GM21447 (cell line): ENCODE data around the gene KIF1B.
A peak's percentile ranks its signal among the peaks of the same experiment; 100 is the strongest.
"Not testable (repeated sequence)": the region's sequence is repeated elsewhere in the genome, so short reads cannot be mapped to it uniquely, and the experiment has no call there.

Experiments
- ATAC-seq: cut with Tn5 transposase; IDR thresholded peaks from one replicate; pipeline ENCODE4 v1.9.1; 2021; ENCODE audit not compliant: unreplicated experiment

The KIF1B gene

GRCh38 chr1:10384219-10384618 is 173.8 kb downstream of the KIF1B start:
- ATAC-seq = no peak

- ATAC-seq = no peak
These were observed 176.6 kb downstream of the KIF1B start for GRCh38 chr1:10386761-10387676.

- ATAC-seq = no peak
These were observed 177.5 kb downstream of the KIF1B start for GRCh38 chr1:10387677-10388386.

GRCh38 chr1:10388387-10388715 is 178.0 kb downstream of the KIF1B start:
- ATAC-seq = no peak

- ATAC-seq = no peak
These were observed 179.1 kb downstream of the KIF1B start for GRCh38 chr1:10389271-10389973.

GRCh38 chr1:10396870-10397269 is 186.5 kb downstream of the KIF1B start:
- ATAC-seq = no peak

- ATAC-seq = no peak
These were observed 187.9 kb downstream of the KIF1B start for GRCh38 chr1:10398278-10398733.

GRCh38 chr1:10398734-10399443 is 188.5 kb downstream of the KIF1B start, which contains the start of gene PGD:
Gene PGD (plus strand): TSS chr1:10399064. CDS start chr1:10399118, 54 bp downstream.
- peak; percentile 92 for ATAC-seq

- peak; percentile 2 for ATAC-seq
These were observed 189.1 kb downstream of the KIF1B start for GRCh38 chr1:10399444-10399941.

GRCh38 chr1:10400013-10400412 is 189.6 kb downstream of the KIF1B start:
- ATAC-seq = no peak

GRCh38 chr1:10401281-10401680 is 190.9 kb downstream of the KIF1B start:
- ATAC-seq = no peak

GRCh38 chr1:10402729-10403274 is 192.4 kb downstream of the KIF1B start:
- ATAC-seq = no peak

- no peak for ATAC-seq
These were observed 196.8 kb downstream of the KIF1B start for GRCh38 chr1:10407201-10407600.

GRCh38 chr1:10415211-10415930 is 205.0 kb downstream of the KIF1B start:
- no peak for ATAC-seq

GRCh38 chr1:10415967-10416366 is 205.6 kb downstream of the KIF1B start:
- ATAC-seq = not testable (repeated sequence)

GRCh38 chr1:10418741-10419140 is 208.4 kb downstream of the KIF1B start:
- not testable (repeated sequence) for ATAC-seq

GRCh38 chr1:10419351-10419750 is 209.0 kb downstream of the KIF1B start:
- ATAC-seq = no peak

GRCh38 chr1:10421637-10422036 is 211.3 kb downstream of the KIF1B start:
- ATAC-seq = no peak

GRCh38 chr1:10424034-10424433 is 213.7 kb downstream of the KIF1B start:
- no peak for ATAC-seq

GRCh38 chr1:10424651-10425050 is 214.3 kb downstream of the KIF1B start:
- ATAC-seq = no peak
